Measurements from ENCODE around the gene LTB4R2. TPM values are rescaled to one million over a fixed set of nuclear protein-coding genes. Genes with fewer than 3 reads are reported as not detected.
"Not testable (repeated sequence)": the region's sequence is repeated elsewhere in the genome, so short reads cannot be mapped to it uniquely, and the experiment has no call there.

LTB4R2 gene
- total and polyA plus RNA-seq, 12 donors, result 0.42 to 11.1 (median 3.8) TPM

- intact Hi-C loops (cut with DNase I), result no loop called here
- Histone ChIP-seq H3K27ac (no peak overlapping the region), H3K27me3 (no peaks in the 10 kb centered on the region), H3K4me3 (no peak overlapping the region), H3K9me3 (replicated peaks in 1 of 3) (no peaks in the 10 kb centered on the region), H3K36me3 (replicated peaks in 1 of 2) (no peaks in the 10 kb centered on the region), H3K4me1 (replicated peaks in 1 of 2) (no peaks in the 10 kb centered on the region)
- TF ChIP-seq POLR2A (IDR thresholded peaks at IDR 0.05) (no peak), CTCF (IDR thresholded peaks at IDR 0.05) (no peak)
- no peak for DNase-seq
- WGBS, 4 donors, result 24 to 30% (median 27%) methylated on average over 4 of the region's 4 CpGs
These were observed 41.6 kb downstream of the LTB4R2 start for GRCh38 chr14:24351517-24351916.

- intact Hi-C loops (cut with DNase I), result no loop called here
- no peaks in the 10 kb centered on the region for H3K9me3 ChIP-seq (replicated peaks in 1 of 3)
- H3K36me3 ChIP-seq (replicated peaks in 1 of 2), result no peaks in the 10 kb centered on the region
- no peak overlapping the region for H3K27ac ChIP-seq
- WGBS, 4 donors, result 63 to 79% (median 74%) methylated on average over 5 of the region's 5 CpGs
- no peak for TF ChIP-seq POLR2A (IDR thresholded peaks at IDR 0.05)
- no peak for TF ChIP-seq CTCF (IDR thresholded peaks at IDR 0.05)
- H3K4me3 ChIP-seq, result no peak overlapping the region
- no peaks in the 10 kb centered on the region for H3K27me3 ChIP-seq
- DNase-seq, result no peak
- no peaks in the 10 kb centered on the region for H3K4me1 ChIP-seq (replicated peaks in 1 of 2)
These were observed 43.9 kb downstream of the LTB4R2 start for GRCh38 chr14:24353559-24354481.

- H3K4me1 ChIP-seq (replicated peaks in 1 of 2); H3K27ac ChIP-seq; H3K36me3 ChIP-seq (replicated peaks in 1 of 2); intact Hi-C loops (cut with DNase I); H3K27me3 ChIP-seq; H3K9me3 ChIP-seq (replicated peaks in 1 of 3); H3K4me3 ChIP-seq; DNase-seq: not testable (repeated sequence)
- WGBS, 4 donors, result 70 to 82% (median 81%) methylated on average over 3 of the region's 3 CpGs
These were observed 44.5 kb downstream of the LTB4R2 start for GRCh38 chr14:24354482-24354825.

GRCh38 chr14:24355009-24355408 is 45.1 kb downstream of the LTB4R2 start:
- Histone ChIP-seq H3K4me1 (replicated peaks in 1 of 2) (no peaks in the 10 kb centered on the region), H3K27me3 (no peaks in the 10 kb centered on the region), H3K27ac (no peak overlapping the region), H3K9me3 (replicated peaks in 1 of 3) (no peaks in the 10 kb centered on the region), H3K36me3 (replicated peaks in 1 of 2) (no peaks in the 10 kb centered on the region), H3K4me3 (no peak overlapping the region)
- intact Hi-C loops (cut with DNase I), result no loop called here
- TF ChIP-seq POLR2A (IDR thresholded peaks at IDR 0.05) (no peak), CTCF (IDR thresholded peaks at IDR 0.05) (no peak)
- WGBS, 4 donors, result 76 to 85% (median 80%) methylated on average over 7 of the region's 7 CpGs
- no peak for DNase-seq

- no peaks in the 10 kb centered on the region for H3K4me1 ChIP-seq (replicated peaks in 1 of 2)
- no peak for DNase-seq
- H3K27ac ChIP-seq, result no peak overlapping the region
- no peaks in the 10 kb centered on the region for H3K9me3 ChIP-seq (replicated peaks in 1 of 3)
- H3K4me3 ChIP-seq, result no peak overlapping the region
- intact Hi-C loops (cut with DNase I), result no loop called here
- no peaks in the 10 kb centered on the region for H3K36me3 ChIP-seq (replicated peaks in 1 of 2)
- 71 to 89% (median 80%) methylated on average over 4 of the region's 4 CpGs for WGBS, 4 donors
- TF ChIP-seq POLR2A (IDR thresholded peaks at IDR 0.05), result no peak
- TF ChIP-seq CTCF (IDR thresholded peaks at IDR 0.05), result no peak
- no peaks in the 10 kb centered on the region for H3K27me3 ChIP-seq
These were observed 46.3 kb downstream of the LTB4R2 start for GRCh38 chr14:24356208-24356607.

Measured in adrenal gland (tissue), 12 donors.